NT2/D1 (cell line): ENCODE data around the gene MYO1C.

ENCODE experiments used
- DNase-seq: peaks from one replicate; pipeline ENCODE4 v3.0.0-alpha.2; 2011; ENCODE audit warnings: low read depth, low spot score
- H3K27me3 ChIP-seq: 2 replicates; pipeline ENCODE4 v1.6.0; 2011; ENCODE audit warnings: mild to moderate bottlenecking; ENCODE audit not compliant: insufficient read length, insufficient read depth
- H3K36me3 ChIP-seq: 2 replicates; pipeline ENCODE4 v1.6.1; 2011; ENCODE audit warnings: mild to moderate bottlenecking, low read length, mixed read lengths; ENCODE audit not compliant: insufficient read depth, insufficient read length
- H3K4me1 ChIP-seq: 2 replicates; pipeline ENCODE4 v1.5.1; 2011; ENCODE audit not compliant: insufficient read depth, insufficient read length
- H3K4me3 ChIP-seq: 2 replicates; pipeline ENCODE4 v1.5.1; 2011; ENCODE audit warnings: low read depth; ENCODE audit not compliant: insufficient read length
- H3K9ac ChIP-seq: 2 replicates; pipeline ENCODE4 v1.6.0; 2011; ENCODE audit warnings: low read depth; ENCODE audit not compliant: insufficient read length
- H3K9me3 ChIP-seq: 2 replicates; pipeline ENCODE4 v1.5.1; 2011; ENCODE audit warnings: mild to moderate bottlenecking, low read length; ENCODE audit not compliant: insufficient read depth
- SUZ12 ChIP-seq: IDR thresholded peaks from 2 replicates; pipeline ENCODE4 v1.6.1; 2011; ENCODE audit not compliant: insufficient read length, insufficient read depth; ENCODE audit errors: extremely low read depth
- YY1 ChIP-seq: IDR thresholded peaks from 2 replicates; pipeline ENCODE4 v1.6.1; 2011; ENCODE audit not compliant: insufficient read length, insufficient read depth
- ZNF274 ChIP-seq: IDR thresholded peaks from 2 replicates; pipeline ENCODE4 v1.6.1; 2011; ENCODE audit warnings: mild to moderate bottlenecking, low read depth, low read length

The MYO1C gene

DNA sequence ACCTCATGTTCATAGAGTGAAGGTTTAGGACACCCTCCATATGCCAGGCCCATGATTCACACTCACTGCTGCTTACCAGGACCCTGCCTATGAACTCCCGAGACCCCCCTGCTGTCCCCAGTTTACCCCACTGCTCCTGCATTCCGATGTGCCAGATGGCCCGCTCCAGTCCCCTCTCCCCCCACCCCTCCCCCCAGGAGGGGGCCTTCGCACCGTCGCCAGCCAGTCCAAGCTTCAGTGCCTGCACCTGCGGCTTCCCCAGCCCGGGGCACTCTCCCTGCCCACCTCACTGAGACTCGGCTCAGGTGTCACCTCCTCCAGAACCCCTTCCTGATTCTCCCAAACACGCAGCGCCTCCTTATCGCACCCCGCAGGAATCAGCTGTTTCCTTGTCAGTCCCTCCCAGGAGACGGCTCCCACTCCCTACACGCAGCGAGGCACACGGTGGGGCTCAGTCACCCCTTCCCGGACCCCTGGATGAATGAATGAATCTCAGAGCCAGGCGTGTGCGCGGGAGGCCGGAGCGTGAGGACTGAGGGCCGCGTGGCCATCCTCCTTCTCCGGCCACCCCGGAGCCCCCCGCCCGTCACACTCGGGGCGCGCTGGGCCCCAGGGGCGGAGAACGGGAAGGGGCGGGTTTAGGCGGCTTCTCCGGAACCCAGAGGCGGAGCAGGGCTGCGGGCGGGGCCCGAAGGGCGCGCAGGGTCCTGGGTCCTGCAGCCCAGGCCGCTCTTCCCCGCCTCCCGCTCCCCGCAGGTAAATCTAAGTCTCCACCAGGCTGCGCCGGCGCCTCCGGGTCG, 1.6 kb downstream of the MYO1C start:
- H3K4me3 ChIP-seq = peak overlapping the region; percentile 56
- H3K9me3 ChIP-seq = no peaks in the 10 kb centered on the region
- H3K27me3 ChIP-seq = peaks cover 7% of the 10 kb centered on the region
- H3K36me3 ChIP-seq = peaks cover 10% of the 10 kb centered on the region
- TF ChIP-seq SUZ12 (no peak), YY1 (no peak), ZNF274 (no peak)
- peak overlapping the region; percentile 72 for H3K9ac ChIP-seq
- DNase-seq = no peak
- peaks cover 16% of the 10 kb centered on the region for H3K4me1 ChIP-seq

DNA sequence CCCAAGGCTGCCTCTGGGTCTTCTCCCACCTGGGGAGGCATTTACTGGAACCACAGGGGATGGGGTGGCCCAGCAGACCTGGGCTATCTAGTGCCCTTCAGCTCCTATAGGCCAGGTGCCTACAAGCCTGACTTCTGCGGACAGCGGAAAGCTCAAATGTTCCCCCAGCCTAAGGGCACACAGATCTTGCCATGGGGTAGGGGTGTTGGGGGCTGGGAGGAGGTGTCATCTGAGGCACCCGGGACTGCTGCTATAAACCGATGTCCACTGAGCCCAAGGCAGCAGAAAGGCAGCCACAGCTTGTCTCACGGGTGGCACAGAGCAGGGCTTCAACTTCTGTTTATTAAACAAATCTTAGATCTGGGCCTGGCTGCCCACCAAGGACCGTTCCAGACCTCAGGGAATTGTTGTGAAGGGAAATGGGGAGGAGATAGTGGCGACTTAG, 3.6 kb downstream of the MYO1C start:
- H3K36me3 ChIP-seq = peaks cover 6% of the 10 kb centered on the region
- peak overlapping the region; percentile 42 for H3K4me3 ChIP-seq
- peak overlapping the region; percentile 76 for H3K9ac ChIP-seq
- no peak for TF ChIP-seq SUZ12
- no peak for TF ChIP-seq ZNF274
- TF ChIP-seq YY1 = no peak
- no peaks in the 10 kb centered on the region for H3K9me3 ChIP-seq
- H3K4me1 ChIP-seq = peaks cover 20% of the 10 kb centered on the region
- DNase-seq = no peak
- H3K27me3 ChIP-seq = peaks cover 7% of the 10 kb centered on the region

DNA sequence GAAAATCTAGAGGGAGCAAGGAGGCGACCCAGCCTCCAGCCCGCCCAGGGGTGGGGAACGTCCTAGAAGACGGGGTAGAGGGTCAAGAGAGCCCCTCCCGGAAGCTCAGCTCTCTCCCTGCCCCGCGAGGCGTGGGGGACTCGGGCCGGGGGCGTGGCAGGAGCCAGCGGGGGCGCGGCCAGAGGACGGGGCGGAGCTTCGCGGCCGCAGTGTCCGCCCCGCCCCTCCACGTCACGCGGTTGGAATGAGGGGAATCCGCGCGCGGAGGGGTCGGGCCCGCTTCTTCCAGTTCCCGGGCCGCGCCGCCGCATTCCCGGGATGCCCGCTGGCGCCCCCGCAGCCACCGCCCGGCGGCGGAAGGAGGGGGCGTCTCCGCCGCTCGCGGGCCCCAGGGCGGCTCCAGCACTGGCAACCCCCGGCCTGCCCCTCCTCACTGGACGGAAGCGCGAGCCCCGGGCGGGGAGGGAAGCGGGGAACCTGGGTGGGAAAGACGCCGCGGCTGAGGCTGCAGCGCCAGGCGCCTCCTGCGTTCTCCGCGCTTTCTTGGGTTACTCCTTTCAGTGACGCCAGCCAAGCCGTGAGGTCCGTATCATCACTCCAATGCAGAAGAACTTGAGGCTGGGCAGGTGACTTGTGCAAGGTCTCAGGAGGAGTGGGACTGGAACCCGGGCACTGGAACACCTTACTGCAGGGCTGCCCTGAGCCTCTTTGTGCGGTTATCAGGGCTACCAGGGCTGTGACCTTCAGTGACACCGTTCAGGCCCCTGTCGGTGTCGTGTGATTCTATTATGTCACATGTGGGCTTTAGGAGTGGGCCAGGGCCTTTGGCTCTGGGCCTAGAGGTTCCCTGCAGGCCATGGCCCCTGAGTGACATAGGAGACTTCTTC, 4.3 kb downstream of the MYO1C start:
- Histone ChIP-seq H3K4me1 (peaks cover 18% of the 10 kb centered on the region), H3K9ac (peak overlapping the region; percentile 76), H3K9me3 (no peaks in the 10 kb centered on the region), H3K4me3 (peak overlapping the region; percentile 42), H3K27me3 (peaks cover 7% of the 10 kb centered on the region), H3K36me3 (peaks cover 8% of the 10 kb centered on the region)
- TF ChIP-seq ZNF274 = no peak
- TF ChIP-seq SUZ12 = no peak
- TF ChIP-seq YY1 = no peak
- no peak for DNase-seq

DNA sequence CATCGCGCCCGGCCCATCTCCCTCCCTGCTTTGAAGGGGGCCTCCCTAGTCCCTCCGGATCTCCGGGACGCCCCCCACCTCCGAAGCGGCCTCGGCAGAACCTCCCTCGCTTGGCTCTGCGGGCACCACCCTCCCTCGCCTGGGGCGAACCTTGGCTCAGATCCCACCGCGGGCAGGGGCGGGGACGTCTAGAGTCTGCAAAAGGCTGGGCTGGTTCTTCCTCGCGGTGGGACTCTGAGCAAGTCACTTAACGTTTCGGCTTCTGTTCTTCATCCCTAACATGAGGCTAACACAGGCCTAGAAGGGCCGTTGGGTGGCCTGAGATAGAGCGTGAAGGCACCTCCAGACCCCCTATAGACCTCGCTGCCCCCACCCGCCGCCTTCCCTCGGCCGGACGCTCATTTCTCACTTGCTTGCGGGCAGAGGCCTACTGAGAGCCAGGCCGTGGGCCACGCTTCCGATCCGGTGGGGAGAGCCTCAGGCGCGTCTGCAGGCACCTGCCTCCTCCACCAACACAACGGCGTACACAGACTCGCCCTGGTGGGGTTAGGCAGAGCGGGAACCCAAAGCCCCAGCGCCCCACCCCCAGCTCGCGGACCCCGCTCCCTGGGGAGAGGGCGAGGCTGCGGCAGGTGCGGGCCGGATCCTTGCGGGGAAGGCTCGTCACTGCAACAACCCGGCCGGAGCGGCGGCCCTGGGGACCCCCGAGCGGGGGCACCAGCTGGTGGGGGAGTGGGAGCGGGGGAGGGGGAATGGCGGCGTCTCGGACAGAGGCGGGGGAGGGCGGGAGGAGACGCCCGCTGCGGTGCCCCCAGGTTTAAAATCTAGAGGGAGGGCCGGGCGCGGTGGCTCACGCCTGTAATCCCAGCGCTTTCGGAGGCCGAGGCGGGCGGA, 5.4 kb downstream of the MYO1C start:
- no peaks in the 10 kb centered on the region for H3K9me3 ChIP-seq
- peaks cover 17% of the 10 kb centered on the region for H3K36me3 ChIP-seq
- H3K4me1 ChIP-seq = peaks cover 21% of the 10 kb centered on the region
- H3K4me3 ChIP-seq = peak overlapping the region; percentile 24
- peaks cover 3% of the 10 kb centered on the region for H3K27me3 ChIP-seq
- peak overlapping the region; percentile 74 for H3K9ac ChIP-seq
- no peak for DNase-seq
- no peak for TF ChIP-seq SUZ12
- no peak for TF ChIP-seq YY1
- TF ChIP-seq ZNF274 = no peak

DNA sequence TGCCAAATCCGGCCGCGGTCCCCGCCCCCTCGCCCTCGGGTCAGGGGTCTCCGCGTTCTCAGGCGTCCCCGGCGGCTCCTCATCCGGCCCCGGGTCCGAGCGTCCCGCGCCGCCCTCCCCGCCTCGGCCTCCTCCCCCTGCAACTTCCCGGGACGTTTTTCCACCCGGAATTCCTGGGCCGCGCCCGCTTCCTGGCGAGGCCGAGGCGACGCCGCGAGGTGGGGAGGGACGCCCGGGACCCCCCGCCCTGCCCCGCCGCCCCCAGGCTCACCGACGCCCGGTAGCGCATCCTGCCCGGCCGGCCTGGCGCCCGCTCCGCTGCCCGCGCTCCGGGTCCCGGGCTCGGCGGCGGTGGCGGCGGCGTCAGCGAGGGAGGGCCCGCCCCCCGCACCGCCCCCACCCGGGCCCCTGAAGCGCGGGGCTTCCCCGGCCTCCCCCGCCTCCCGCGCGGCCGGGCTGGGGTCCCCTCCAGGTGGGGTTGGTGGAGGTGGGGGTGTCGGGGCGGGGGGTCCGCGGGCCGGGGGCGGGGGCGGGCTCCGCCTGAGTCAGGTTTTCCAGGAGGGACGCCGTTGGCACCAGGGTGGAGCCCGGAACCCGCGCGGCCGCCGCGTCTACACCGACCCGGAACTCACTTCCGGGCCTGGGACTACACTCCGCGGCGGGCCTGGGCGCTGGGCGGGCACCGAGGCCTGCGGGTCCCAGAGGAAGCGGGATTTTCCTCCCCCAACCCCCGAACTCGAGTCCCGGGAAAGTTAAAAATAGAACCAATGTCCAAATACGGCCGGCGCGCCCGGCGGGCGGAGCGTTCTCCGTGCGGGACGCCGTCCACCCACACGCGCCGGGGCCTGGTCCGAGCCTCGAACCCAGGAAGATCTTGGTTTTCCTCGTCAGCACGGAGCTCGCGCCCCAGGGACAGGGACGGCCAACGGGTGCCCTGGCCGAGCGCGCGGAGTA, 6.8 kb downstream of the MYO1C start:
- H3K36me3 ChIP-seq = peaks cover 28% of the 10 kb centered on the region
- H3K4me1 ChIP-seq = peaks cover 21% of the 10 kb centered on the region
- no peaks in the 10 kb centered on the region for H3K27me3 ChIP-seq
- peak overlapping the region; percentile 53 for H3K4me3 ChIP-seq
- DNase-seq = no peak
- H3K9me3 ChIP-seq = no peaks in the 10 kb centered on the region
- peak overlapping the region; percentile 85 for H3K9ac ChIP-seq
- TF ChIP-seq ZNF274 (no peak), YY1 (no peak), SUZ12 (no peak)

DNA sequence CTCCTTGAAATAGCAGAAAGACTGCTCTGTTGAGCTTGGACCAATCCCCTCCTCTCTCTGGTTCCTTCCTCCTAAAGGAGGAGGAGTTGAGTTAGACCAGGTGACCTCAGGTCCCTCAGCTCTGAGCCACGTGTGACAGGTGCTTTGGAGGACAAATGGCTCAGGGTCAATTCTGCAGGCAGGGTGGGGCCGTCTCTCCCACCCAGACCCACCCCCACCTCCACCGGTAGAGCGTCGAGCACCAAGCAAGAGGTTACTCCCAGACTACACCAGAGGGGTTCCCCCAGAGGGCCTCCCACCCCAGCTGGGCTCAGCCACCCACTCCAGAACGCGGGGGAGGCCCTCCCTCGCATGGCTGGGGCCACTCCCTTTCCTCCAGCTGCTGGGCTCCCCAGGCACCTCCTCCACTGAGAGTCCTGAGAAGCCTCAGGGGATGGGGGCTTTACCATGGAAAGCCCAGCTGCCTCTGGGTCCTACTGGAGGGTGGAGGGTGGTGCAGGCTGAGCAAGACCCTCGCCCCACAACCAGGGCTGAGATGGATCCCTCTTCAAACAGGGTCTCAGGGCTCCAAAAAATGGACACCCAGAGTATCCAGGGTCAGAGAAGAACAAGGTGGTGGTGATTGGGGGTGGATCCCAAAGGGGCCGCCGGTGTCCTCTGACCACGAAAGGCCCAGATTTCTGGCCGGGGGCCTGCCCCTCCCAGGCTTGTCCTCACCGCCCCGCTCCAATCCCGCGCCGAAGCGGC, 7.6 kb downstream of the MYO1C start:
- Histone ChIP-seq H3K4me3 (peak overlapping the region; percentile 53), H3K36me3 (peaks cover 32% of the 10 kb centered on the region), H3K27me3 (no peaks in the 10 kb centered on the region), H3K4me1 (peaks cover 21% of the 10 kb centered on the region), H3K9me3 (no peaks in the 10 kb centered on the region), H3K9ac (peak overlapping the region; percentile 85)
- no peak for TF ChIP-seq SUZ12
- no peak for TF ChIP-seq ZNF274
- no peak for TF ChIP-seq YY1
- no peak for DNase-seq
